Measurements from ENCODE around the gene PXDC1. TPM values are rescaled to one million over a fixed set of nuclear protein-coding genes. Genes with fewer than 3 reads are reported as not detected.
"Not testable (repeated sequence)": the region's sequence is repeated elsewhere in the genome, so short reads cannot be mapped to it uniquely, and the experiment has no call there.

The PXDC1 gene
- total RNA-seq, 1 donor: 39.4 TPM

DNA sequence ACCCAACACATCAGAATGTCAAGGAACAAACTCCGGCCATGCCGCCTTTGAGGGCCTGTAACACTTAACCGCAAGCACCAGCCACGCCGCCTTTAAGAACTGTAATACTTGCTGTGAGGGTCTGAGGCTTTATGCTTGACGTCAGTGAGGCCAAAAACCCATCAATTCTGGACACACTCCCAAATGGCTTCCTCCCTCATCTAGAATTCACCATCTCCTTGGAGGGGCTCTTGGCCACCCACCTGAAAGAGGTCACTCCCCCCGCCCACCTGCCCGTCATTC is 10.4 kb upstream of the PXDC1 start:
- no peak overlapping the region for H3K4me3 ChIP-seq (ENCODE audit: low read depth, low read length)
- TF ChIP-seq, protein P1, sequence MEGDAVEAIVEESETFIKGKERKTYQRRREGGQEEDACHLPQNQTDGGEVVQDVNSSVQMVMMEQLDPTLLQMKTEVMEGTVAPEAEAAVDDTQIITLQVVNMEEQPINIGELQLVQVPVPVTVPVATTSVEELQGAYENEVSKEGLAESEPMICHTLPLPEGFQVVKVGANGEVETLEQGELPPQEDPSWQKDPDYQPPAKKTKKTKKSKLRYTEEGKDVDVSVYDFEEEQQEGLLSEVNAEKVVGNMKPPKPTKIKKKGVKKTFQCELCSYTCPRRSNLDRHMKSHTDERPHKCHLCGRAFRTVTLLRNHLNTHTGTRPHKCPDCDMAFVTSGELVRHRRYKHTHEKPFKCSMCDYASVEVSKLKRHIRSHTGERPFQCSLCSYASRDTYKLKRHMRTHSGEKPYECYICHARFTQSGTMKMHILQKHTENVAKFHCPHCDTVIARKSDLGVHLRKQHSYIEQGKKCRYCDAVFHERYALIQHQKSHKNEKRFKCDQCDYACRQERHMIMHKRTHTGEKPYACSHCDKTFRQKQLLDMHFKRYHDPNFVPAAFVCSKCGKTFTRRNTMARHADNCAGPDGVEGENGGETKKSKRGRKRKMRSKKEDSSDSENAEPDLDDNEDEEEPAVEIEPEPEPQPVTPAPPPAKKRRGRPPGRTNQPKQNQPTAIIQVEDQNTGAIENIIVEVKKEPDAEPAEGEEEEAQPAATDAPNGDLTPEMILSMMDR (IDR thresholded peaks at IDR 0.05; ENCODE audit: insufficient read depth, low read length): no peak
- DNase-seq (ENCODE audit: low read depth): no peak

DNA sequence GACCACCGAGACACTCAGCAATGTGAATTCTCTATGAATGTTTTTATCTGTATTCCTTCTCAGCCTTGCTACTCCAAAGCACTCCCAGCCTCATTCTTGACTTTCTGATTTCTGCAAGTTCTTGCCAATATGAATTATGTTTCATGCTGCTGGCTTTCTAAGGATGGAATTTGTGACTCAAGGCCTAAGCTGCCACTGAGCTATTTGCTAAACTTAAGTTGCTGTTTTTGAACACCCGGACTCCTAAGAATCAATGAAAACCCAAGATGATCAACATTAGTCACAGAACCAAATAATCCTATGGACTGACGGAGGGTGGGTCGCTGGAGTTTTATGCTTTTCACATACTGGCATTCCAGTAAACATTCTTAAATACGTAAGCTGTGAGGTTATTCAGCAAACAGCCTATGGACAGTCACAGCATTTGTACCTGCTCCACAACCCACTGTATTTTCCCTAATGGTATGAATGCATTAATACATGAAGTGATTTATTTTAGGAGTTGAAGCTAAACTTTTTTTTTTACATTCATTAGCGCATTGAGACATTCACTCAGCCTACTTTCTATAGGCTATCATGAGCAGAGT is 8.2 kb upstream of the PXDC1 start:
- TF ChIP-seq, protein P1 (IDR thresholded peaks at IDR 0.05; ENCODE audit: insufficient read depth, low read length): no peak
- DNase-seq (ENCODE audit: low read depth): peak; percentile 97
- H3K4me3 ChIP-seq (ENCODE audit: low read depth, low read length): no peak overlapping the region

DNA sequence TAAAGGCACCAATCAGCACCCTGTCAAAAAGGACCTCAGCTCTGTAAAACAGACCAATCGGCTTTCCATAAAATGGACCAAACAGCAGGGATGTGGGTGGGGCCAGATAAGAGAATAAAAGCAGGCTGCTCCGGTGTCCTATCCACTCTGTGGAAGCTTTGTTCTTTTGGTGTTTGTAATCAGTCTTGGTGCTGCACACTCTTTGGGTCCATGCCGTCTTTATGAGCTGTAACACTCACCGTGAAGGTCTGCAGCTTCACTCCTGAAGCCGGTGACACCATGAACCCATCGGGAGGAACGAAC is 7.3 kb upstream of the PXDC1 start:
- no peak overlapping the region for H3K4me3 ChIP-seq (ENCODE audit: low read depth, low read length)
- no peak for DNase-seq (ENCODE audit: low read depth)
- TF ChIP-seq, protein P1 (IDR thresholded peaks at IDR 0.05; ENCODE audit: insufficient read depth, low read length): no peak

DNA sequence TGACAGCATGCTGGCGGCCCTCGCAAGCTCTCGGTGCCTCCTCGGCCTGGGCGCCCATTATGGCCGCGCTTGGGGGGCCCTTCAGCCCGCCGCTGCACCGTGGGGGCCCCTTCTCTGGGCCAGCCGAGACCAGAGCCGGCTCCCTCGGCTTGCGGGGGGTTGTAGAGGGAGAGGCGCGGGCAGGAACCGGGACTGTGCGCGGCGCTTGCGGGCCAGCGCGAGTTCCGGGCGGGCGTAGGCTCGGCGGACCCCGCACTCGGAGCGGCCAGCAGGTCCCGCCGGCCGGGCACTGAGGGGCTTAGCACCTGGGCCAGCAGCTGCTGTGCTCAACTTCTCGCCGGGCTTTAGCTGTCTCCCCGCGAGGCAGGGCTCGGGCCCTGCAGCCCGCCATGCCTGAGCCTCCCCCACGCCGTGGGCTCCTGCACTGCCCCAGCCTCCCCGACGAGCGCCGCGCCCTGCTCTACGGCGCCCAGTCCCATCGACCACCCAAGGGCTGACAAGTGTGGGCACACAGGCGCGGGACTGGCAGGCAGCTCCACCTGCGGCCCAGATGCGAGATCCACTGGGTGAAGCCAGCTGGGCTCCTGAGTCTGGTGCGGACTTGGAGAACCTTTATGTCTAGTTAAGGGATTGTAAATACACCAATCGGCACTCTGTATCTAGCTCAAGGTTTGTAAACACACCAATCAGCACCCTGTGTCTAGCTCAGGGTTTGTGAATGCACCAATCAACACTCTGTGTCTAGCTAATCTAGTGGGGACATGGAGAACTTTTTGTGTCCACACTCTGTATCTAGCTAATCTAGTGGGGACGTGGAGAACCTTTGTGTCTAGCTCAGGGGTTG is 6.7 kb upstream of the PXDC1 start:
- not testable (repeated sequence) for H3K4me3 ChIP-seq (ENCODE audit: low read depth, low read length); DNase-seq (ENCODE audit: low read depth)

DNA sequence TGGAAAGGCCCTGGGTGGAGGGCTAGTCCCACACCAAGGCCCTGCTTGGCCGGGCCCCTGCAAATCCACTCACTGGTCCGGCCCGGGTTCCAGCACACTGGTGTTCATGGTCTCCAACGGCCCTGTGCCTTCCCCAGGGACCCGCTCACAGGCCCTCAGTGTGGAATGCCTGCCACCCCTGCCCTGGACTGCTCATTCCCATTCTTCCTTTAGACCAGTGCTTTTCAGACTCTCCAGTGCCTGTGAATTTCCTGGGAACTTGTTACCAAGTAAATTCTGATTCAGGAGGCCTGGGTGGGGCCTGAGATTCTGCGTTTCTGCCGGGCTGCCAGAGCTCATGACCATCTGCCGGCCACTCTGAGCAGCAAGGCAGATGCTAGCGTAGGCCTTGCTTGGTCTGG is 5.7 kb upstream of the PXDC1 start:
- DNase-seq (ENCODE audit: low read depth): no peak
- TF ChIP-seq, protein P1 (IDR thresholded peaks at IDR 0.05; ENCODE audit: insufficient read depth, low read length): no peak

DNA sequence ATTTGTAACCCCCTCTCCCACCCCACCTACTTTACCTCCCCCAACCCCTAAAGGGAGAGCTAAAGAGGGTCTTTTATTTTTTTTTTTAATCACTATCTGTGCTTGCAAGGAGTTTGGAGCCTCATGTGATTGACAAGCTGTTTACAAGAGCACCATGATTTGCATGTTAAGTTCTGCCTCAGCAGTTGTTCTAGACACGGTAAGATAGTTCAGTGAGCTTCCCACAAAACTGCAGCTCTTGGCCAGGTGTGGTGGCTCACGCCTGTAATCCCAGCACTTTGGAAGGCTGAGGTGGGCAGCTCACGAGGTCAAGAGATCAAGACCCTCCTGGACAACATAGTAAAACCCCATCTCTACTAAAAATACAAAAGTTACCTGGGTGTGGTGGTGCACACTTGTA is 5.0 kb upstream of the PXDC1 start:
- TF ChIP-seq, protein P1 (IDR thresholded peaks at IDR 0.05; ENCODE audit: insufficient read depth, low read length): no peak
- no peak overlapping the region for H3K4me3 ChIP-seq (ENCODE audit: low read depth, low read length)
- DNase-seq (ENCODE audit: low read depth): no peak

More for the DNA sequence above, 5.7 kb upstream of the PXDC1 start:
- H3K4me3 ChIP-seq (ENCODE audit: low read depth, low read length): no peak overlapping the region

DNA sequence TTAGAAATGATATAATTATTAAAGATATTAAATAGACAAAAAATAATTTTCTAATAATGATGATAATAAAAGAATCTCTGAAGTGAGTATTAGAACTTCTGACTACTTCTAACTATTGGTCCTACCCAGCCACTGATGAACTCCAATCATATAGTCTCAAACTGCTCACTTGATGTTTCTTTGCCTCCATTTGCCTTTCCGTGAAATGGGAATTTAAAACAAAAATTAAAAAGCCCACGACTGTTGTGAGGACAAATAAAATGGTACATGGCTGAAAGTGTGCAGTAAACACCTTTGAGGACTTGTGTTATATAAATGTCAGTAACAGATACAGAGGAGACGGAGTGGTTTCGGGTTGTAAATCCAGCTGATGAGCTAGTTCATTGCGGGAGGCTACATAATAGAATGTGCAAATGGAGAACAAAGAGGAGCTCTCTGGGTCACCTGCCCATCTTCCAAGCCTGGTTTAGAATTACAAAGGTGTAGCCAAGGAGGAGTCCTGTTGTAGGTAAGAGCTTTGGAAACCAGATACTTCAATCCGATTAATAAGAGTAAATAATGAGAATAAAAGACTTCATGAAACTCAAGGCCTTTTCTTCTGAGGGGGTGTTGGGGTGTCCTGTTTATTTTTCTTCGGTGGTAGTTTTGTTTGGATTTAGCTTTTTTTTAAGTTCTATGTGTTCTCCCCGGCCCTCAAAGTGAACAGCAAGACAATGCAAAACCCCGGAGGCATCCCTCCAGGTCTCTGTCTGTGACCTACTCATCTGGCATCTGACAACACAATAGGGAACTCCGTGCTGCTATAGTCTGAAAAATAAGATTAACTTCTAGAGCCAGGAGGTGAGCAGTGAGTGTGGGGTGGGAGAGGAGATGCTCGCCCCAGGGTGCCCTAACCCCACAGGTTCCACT is 4.4 kb upstream of the PXDC1 start:
- no peak for DNase-seq (ENCODE audit: low read depth)
- H3K4me3 ChIP-seq (ENCODE audit: low read depth, low read length): no peak overlapping the region
- TF ChIP-seq, protein P1 (IDR thresholded peaks at IDR 0.05; ENCODE audit: insufficient read depth, low read length): no peak
